ENCODE measurements around the gene AMIGO1.

AMIGO1 gene

GRCh38 chr1:109499661-109500536 lies 9.6 kb downstream of the AMIGO1 start:
- no peaks in the 10 kb centered on the region for H3K27me3 ChIP-seq (ENCODE audit: insufficient read depth, low read length, poor library complexity)

GRCh38 chr1:109499081-109499480 lies 10.4 kb downstream of the AMIGO1 start:
- TF ChIP-seq, protein P1, sequence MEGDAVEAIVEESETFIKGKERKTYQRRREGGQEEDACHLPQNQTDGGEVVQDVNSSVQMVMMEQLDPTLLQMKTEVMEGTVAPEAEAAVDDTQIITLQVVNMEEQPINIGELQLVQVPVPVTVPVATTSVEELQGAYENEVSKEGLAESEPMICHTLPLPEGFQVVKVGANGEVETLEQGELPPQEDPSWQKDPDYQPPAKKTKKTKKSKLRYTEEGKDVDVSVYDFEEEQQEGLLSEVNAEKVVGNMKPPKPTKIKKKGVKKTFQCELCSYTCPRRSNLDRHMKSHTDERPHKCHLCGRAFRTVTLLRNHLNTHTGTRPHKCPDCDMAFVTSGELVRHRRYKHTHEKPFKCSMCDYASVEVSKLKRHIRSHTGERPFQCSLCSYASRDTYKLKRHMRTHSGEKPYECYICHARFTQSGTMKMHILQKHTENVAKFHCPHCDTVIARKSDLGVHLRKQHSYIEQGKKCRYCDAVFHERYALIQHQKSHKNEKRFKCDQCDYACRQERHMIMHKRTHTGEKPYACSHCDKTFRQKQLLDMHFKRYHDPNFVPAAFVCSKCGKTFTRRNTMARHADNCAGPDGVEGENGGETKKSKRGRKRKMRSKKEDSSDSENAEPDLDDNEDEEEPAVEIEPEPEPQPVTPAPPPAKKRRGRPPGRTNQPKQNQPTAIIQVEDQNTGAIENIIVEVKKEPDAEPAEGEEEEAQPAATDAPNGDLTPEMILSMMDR (IDR thresholded peaks at IDR 0.05; ENCODE audit: borderline replicate concordance, extremely low read depth, low read length, poor library complexity, severe bottlenecking): no peak
- TF ChIP-seq EZH2 (IDR thresholded peaks at IDR 0.05; ENCODE audit: borderline replicate concordance, low read depth, low read length, severe bottlenecking): no peak
- Histone ChIP-seq H3K27ac (ENCODE audit: low read length) (no peak overlapping the region), H3K27me3 (ENCODE audit: insufficient read depth, low read length, poor library complexity) (no peaks in the 10 kb centered on the region), H3K36me3 (ENCODE audit: insufficient read depth, low read length) (peaks cover 58% of the 10 kb centered on the region), H3K4me3 (ENCODE audit: low read depth in 1 of 2, low read length in 2 of 2) (no peak overlapping the region), H3K79me2 (ENCODE audit: insufficient read depth, low read length) (peaks cover 28% of the 10 kb centered on the region), H3K4me1 (ENCODE audit: insufficient read depth, low read length) (peaks cover 42% of the 10 kb centered on the region), H3K9ac (ENCODE audit: low read depth, low read length) (no peak overlapping the region), H3K4me2 (ENCODE audit: insufficient read depth, low read length) (no peak overlapping the region), H3K9me3 (ENCODE audit: insufficient read depth, low read length, severe bottlenecking) (no peaks in the 10 kb centered on the region), H2AFZ (ENCODE audit: low read depth, low read length) (no peak overlapping the region), H4K20me1 (ENCODE audit: insufficient read depth, low read length) (peaks cover 22% of the 10 kb centered on the region)
- DNase-seq: no peak
- no peak for ATAC-seq (ENCODE audit: insufficient read depth, low read depth)

More at GRCh38 chr1:109499661-109500536, 9.6 kb downstream of the AMIGO1 start:
- Histone ChIP-seq H3K4me2 (ENCODE audit: insufficient read depth, low read length) (no peak overlapping the region), H2AFZ (ENCODE audit: low read depth, low read length) (no peak overlapping the region), H3K36me3 (ENCODE audit: insufficient read depth, low read length) (peaks cover 58% of the 10 kb centered on the region), H4K20me1 (ENCODE audit: insufficient read depth, low read length) (peaks cover 21% of the 10 kb centered on the region), H3K4me1 (ENCODE audit: insufficient read depth, low read length) (peaks cover 38% of the 10 kb centered on the region), H3K79me2 (ENCODE audit: insufficient read depth, low read length) (peaks cover 20% of the 10 kb centered on the region), H3K4me3 (ENCODE audit: low read depth in 1 of 2, low read length in 2 of 2) (no peak overlapping the region), H3K9me3 (ENCODE audit: insufficient read depth, low read length, severe bottlenecking) (no peaks in the 10 kb centered on the region), H3K27ac (ENCODE audit: low read length) (no peak overlapping the region), H3K9ac (ENCODE audit: low read depth, low read length) (no peak overlapping the region)
- ATAC-seq (ENCODE audit: insufficient read depth, low read depth) (0 out of 3 replicates have a peak, but pooled peaks have one; percentile 16), DNase-seq (peak; percentile 54)
- TF ChIP-seq EZH2 (IDR thresholded peaks at IDR 0.05; ENCODE audit: borderline replicate concordance, low read depth, low read length, severe bottlenecking): no peak
- TF ChIP-seq, protein P1 (IDR thresholded peaks at IDR 0.05; ENCODE audit: borderline replicate concordance, extremely low read depth, low read length, poor library complexity, severe bottlenecking): peak; percentile 61

- Histone ChIP-seq H3K4me2 (ENCODE audit: insufficient read depth, low read length) (no peak overlapping the region), H3K79me2 (ENCODE audit: insufficient read depth, low read length) (peaks cover 29% of the 10 kb centered on the region), H3K9me3 (ENCODE audit: insufficient read depth, low read length, severe bottlenecking) (no peaks in the 10 kb centered on the region), H3K27ac (ENCODE audit: low read length) (no peak overlapping the region), H3K27me3 (ENCODE audit: insufficient read depth, low read length, poor library complexity) (no peaks in the 10 kb centered on the region), H3K4me3 (ENCODE audit: low read depth in 1 of 2, low read length in 2 of 2) (no peak overlapping the region), H4K20me1 (ENCODE audit: insufficient read depth, low read length) (peaks cover 22% of the 10 kb centered on the region), H3K4me1 (ENCODE audit: insufficient read depth, low read length) (peaks cover 47% of the 10 kb centered on the region), H3K9ac (ENCODE audit: low read depth, low read length) (no peak overlapping the region), H3K36me3 (ENCODE audit: insufficient read depth, low read length) (peaks cover 58% of the 10 kb centered on the region), H2AFZ (ENCODE audit: low read depth, low read length) (no peak overlapping the region)
- TF ChIP-seq EZH2 (IDR thresholded peaks at IDR 0.05; ENCODE audit: borderline replicate concordance, low read depth, low read length, severe bottlenecking): no peak
- TF ChIP-seq, protein P1 (IDR thresholded peaks at IDR 0.05; ENCODE audit: borderline replicate concordance, extremely low read depth, low read length, poor library complexity, severe bottlenecking): peak; percentile 55
- DNase-seq (no peak), ATAC-seq (ENCODE audit: insufficient read depth, low read depth) (no peak)
Observed at GRCh38 chr1:109498161-109498801, 11.2 kb downstream of the AMIGO1 start.
